Natural killer cell (primary cell): ENCODE data around the gene ZNF692. TPM values are rescaled to one million over a fixed set of nuclear protein-coding genes. Genes with fewer than 3 reads are reported as not detected.

Experiments
- ATAC-seq, 3 donors: fragments of 150-1000 bp in 2 of 3; fragments of 200-7000 bp in 1 of 3; cut with Tn5 transposase; 1 replicate in 1 of 3; 2 replicates in 2 of 3; pipeline ENCODE4 v1.10.0; 2021; ENCODE audit warnings: mild to moderate bottlenecking in 2 of 3, moderate library complexity in 2 of 3
- DNase-seq, 2 donors: peaks; one replicate each; pipeline versions ENCODE4 v3.0.0 to v3.0.0-alpha.2; 2013 to 2021; ENCODE audit warnings: mixed read lengths in 1 of 2
- H3K27ac ChIP-seq: one replicate; pipeline ENCODE4 v1.5.1; 2013; ENCODE audit warnings: mild to moderate bottlenecking, low read length
- H3K27me3 ChIP-seq: one replicate; pipeline ENCODE4 v1.6.1; 2013; ENCODE audit warnings: low read length; ENCODE audit not compliant: control insufficient read depth, insufficient read depth
- H3K36me3 ChIP-seq: one replicate; pipeline ENCODE4 v1.6.1; 2013; ENCODE audit warnings: low read length; ENCODE audit not compliant: control insufficient read depth, insufficient read depth
- H3K4me1 ChIP-seq: one replicate; pipeline ENCODE4 v1.6.1; 2013; ENCODE audit warnings: low read length; ENCODE audit not compliant: control insufficient read depth, insufficient read depth
- H3K4me3 ChIP-seq: one replicate; pipeline ENCODE4 v1.5.1; 2013; ENCODE audit warnings: low read length
- H3K9me3 ChIP-seq: one replicate; pipeline ENCODE4 v1.6.1; 2013; ENCODE audit warnings: low read length; ENCODE audit not compliant: control insufficient read depth, insufficient read depth
- H3K27ac Mint-ChIP-seq, 2 donors: one replicate each; pipeline ENCODE4 v1.8.0; 2022; ENCODE audit warnings: mild to moderate bottlenecking in 2 of 2, mixed read lengths in 2 of 2, moderate library complexity in 1 of 2
- H3K27me3 Mint-ChIP-seq, 2 donors: one replicate each; pipeline ENCODE4 v1.8.0; 2022; ENCODE audit warnings: low read depth in 2 of 2, mixed read lengths in 2 of 2
- H3K36me3 Mint-ChIP-seq: one replicate; pipeline ENCODE4 v1.8.0; 2022; ENCODE audit warnings: mixed read lengths
- H3K4me1 Mint-ChIP-seq, 2 donors: one replicate each; pipeline ENCODE4 v1.8.0; 2022; ENCODE audit warnings: mixed read lengths in 2 of 2
- H3K4me3 Mint-ChIP-seq: one replicate; pipeline ENCODE4 v1.8.0; 2022; ENCODE audit warnings: mild to moderate bottlenecking, moderate library complexity, mixed read lengths
- H3K9me3 Mint-ChIP-seq, 2 donors: one replicate each; pipeline ENCODE4 v1.8.0; 2022; ENCODE audit warnings: mixed read lengths in 2 of 2
- CTCF ChIP-seq: fragments of 200-600 bp; IDR thresholded peaks from one replicate; pipeline ENCODE4 v1.8.0; 2022; ENCODE audit warnings: antibody characterized with exemption
- WGBS: methylation state at CpG from one replicate; pipeline ENCODE4 v1.1.7; 2013; ENCODE audit warnings: missing lambda C conversion rate; ENCODE audit not compliant: insufficient coverage; 5-methylcytosine and 5-hydroxymethylcytosine counted together
- intact Hi-C: fragments of 100-400 bp; cut with micrococcal nuclease; formaldehyde crosslinking; loops from one replicate; pipeline ENCODE4 v1.14.2; 2022
- total RNA-seq, 4 donors: library from RNA; stranded (reverse); fragments of 120-200 nt in 1 of 4; gene quantifications; one replicate each; pipeline versions ENCODE4 v1.2.3 to v1.2.4, GENCODE V29; 2013 to 2022

ZNF692 gene
- total RNA-seq, 3 donors from 2014 or later (not counting 1 experiment from before 2014, with no cell fraction given), result 50.4 to 58.7 (median 52.3) TPM

GRCh38 chr1:248900637-248901036, 41.8 kb upstream of the ZNF692 start:
- Mint-ChIP-seq H3K27ac (no peak overlapping the region), H3K27me3 (peaks cover 27 to 48% of the 10 kb centered on the region in 2 donors), H3K4me1 (no peaks in the 10 kb centered on the region), H3K9me3 (no peaks in the 10 kb centered on the region), H3K4me3 (no peak overlapping the region), H3K36me3 (no peaks in the 10 kb centered on the region)
- WGBS, result 100% methylated on average over 1 of the region's 1 CpG
- H3K27me3 ChIP-seq, result peaks cover 10% of the 10 kb centered on the region
- H3K4me3 ChIP-seq, result no peak overlapping the region
- intact Hi-C loops, result no loop called here
- H3K9me3 ChIP-seq, result no peaks in the 10 kb centered on the region
- TF ChIP-seq CTCF, result no peak
- no peaks in the 10 kb centered on the region for H3K36me3 ChIP-seq
- DNase-seq, result no peak
- ATAC-seq, result no peak
- H3K4me1 ChIP-seq, result peaks cover 2% of the 10 kb centered on the region
- no peak overlapping the region for H3K27ac ChIP-seq

GRCh38 chr1:248897412-248898337, 38.8 kb upstream of the ZNF692 start:
- H3K4me1 ChIP-seq, result no peaks in the 10 kb centered on the region
- no peak overlapping the region for H3K4me3 ChIP-seq
- H3K4me1 Mint-ChIP-seq, result no peaks in the 10 kb centered on the region
- TF ChIP-seq CTCF, result no peak
- ATAC-seq, result no peak
- H3K9me3 ChIP-seq, result no peaks in the 10 kb centered on the region
- intact Hi-C loops, result no loop called here
- no peak overlapping the region for H3K27ac Mint-ChIP-seq
- peaks cover 25 to 63% of the 10 kb centered on the region in 2 donors for H3K27me3 Mint-ChIP-seq
- H3K36me3 Mint-ChIP-seq, result no peaks in the 10 kb centered on the region
- H3K36me3 ChIP-seq, result no peaks in the 10 kb centered on the region
- WGBS, result 66% methylated on average over 9 of the region's 9 CpGs
- H3K27ac ChIP-seq, result no peak overlapping the region
- peaks cover 10% of the 10 kb centered on the region for H3K27me3 ChIP-seq
- DNase-seq, result no peak
- H3K4me3 Mint-ChIP-seq, result no peak overlapping the region
- no peaks in the 10 kb centered on the region for H3K9me3 Mint-ChIP-seq

GRCh38 chr1:248894837-248895236, 36.0 kb upstream of the ZNF692 start:
- Histone ChIP-seq H3K4me1 (no peaks in the 10 kb centered on the region), H3K36me3 (no peaks in the 10 kb centered on the region), H3K9me3 (no peaks in the 10 kb centered on the region), H3K27ac (no peak overlapping the region), H3K4me3 (no peak overlapping the region), H3K27me3 (peaks cover 10% of the 10 kb centered on the region)
- no peak for TF ChIP-seq CTCF
- no peak for ATAC-seq
- peaks cover 0 to 9% of the 10 kb centered on the region in 2 donors for H3K4me1 Mint-ChIP-seq
- no peak for DNase-seq
- H3K9me3 Mint-ChIP-seq, result no peaks in the 10 kb centered on the region
- H3K27me3 Mint-ChIP-seq, result peaks cover 24 to 41% of the 10 kb centered on the region in 2 donors
- intact Hi-C loops, result no loop called here
- no peak overlapping the region for H3K27ac Mint-ChIP-seq
- H3K4me3 Mint-ChIP-seq, result no peak overlapping the region
- no peaks in the 10 kb centered on the region for H3K36me3 Mint-ChIP-seq
